Measurements from ENCODE around the gene MLXIP. TPM values are rescaled to one million over a fixed set of nuclear protein-coding genes. Genes with fewer than 3 reads are reported as not detected.

The MLXIP gene
- total RNA-seq, 6 experiments from 2014 or later, result 13.9 to 45.9 (median 16.6) TPM

GRCh38 chr12:122158700-122159285 lies 80.2 kb downstream of the MLXIP start:
- WGBS (ENCODE audit: insufficient coverage, low coverage, low lambda C conversion rate, missing lambda C conversion rate), result 85% methylated on average over 6 of the region's 7 CpGs
- Histone ChIP-seq H3K4me1 (no peaks in the 10 kb centered on the region), H3K27ac (no peak overlapping the region), H3K9me3 (no peaks in the 10 kb centered on the region), H3K27me3 (no peaks in the 10 kb centered on the region), H3K36me3 (no peaks in the 10 kb centered on the region), H3K4me3 (no peak overlapping the region)
- DNase-seq (no peak), ATAC-seq (no peak)
- intact Hi-C loops (cut with DNase I), result no loop called here
- TF ChIP-seq, protein P1, sequence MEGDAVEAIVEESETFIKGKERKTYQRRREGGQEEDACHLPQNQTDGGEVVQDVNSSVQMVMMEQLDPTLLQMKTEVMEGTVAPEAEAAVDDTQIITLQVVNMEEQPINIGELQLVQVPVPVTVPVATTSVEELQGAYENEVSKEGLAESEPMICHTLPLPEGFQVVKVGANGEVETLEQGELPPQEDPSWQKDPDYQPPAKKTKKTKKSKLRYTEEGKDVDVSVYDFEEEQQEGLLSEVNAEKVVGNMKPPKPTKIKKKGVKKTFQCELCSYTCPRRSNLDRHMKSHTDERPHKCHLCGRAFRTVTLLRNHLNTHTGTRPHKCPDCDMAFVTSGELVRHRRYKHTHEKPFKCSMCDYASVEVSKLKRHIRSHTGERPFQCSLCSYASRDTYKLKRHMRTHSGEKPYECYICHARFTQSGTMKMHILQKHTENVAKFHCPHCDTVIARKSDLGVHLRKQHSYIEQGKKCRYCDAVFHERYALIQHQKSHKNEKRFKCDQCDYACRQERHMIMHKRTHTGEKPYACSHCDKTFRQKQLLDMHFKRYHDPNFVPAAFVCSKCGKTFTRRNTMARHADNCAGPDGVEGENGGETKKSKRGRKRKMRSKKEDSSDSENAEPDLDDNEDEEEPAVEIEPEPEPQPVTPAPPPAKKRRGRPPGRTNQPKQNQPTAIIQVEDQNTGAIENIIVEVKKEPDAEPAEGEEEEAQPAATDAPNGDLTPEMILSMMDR (IDR thresholded peaks at IDR 0.05), result no peak
- TF ChIP-seq POLR2A (IDR thresholded peaks at IDR 0.05), result no peak

DNA sequence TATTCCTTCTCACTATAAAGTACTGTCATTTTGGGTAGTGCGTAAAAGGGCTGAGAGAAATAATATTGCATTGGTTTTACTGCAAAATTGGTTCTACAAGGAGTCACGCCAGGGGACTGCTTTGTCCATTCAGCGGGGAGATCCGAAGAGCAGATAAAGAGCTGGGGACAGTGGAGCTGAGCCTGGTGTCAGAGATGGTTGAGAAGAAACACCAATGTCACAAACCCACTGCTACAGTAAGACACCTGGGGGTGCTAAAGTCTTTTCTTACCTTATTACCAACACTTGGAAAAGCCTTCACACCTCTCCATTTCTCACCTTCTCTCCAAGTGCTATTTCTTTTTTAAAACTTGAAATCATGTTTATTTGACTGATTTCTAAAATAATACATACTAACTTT lies 81.3 kb downstream of the MLXIP start:
- Histone ChIP-seq H3K4me1 (no peaks in the 10 kb centered on the region), H3K27me3 (no peaks in the 10 kb centered on the region), H3K4me3 (no peak overlapping the region), H3K27ac (no peak overlapping the region), H3K9me3 (no peaks in the 10 kb centered on the region), H3K36me3 (no peaks in the 10 kb centered on the region)
- TF ChIP-seq, protein P1 (IDR thresholded peaks at IDR 0.05), result peak in 1 of 4 donors; percentile 29
- no peak for TF ChIP-seq POLR2A (IDR thresholded peaks at IDR 0.05)
- DNase-seq (no peak), ATAC-seq (peak in 1 of 4 donors; percentile 32)
- WGBS (ENCODE audit: insufficient coverage, low coverage, low lambda C conversion rate, missing lambda C conversion rate), result 73% methylated on average over 4 of the region's 4 CpGs
- intact Hi-C loops (cut with DNase I), result no loop called here

DNA sequence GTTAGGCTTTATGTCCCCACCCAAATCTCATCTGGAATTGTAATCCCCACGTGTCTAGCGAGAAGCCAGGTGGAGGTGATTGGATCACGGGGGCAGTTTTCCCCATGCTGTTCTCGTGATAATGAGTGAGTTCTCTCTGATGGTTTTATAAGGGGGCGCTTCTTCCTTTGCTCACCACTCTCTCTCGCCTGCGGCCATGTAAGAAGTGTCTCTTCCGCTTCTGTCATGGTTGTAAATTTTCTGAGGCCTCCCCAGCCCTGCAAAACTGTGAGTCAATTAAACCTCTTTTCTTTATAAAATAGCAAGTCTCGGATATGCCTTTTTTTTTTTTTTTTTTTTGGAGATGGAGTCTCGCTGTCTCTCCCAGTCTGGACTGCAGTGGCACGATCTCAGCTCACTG lies 82.2 kb downstream of the MLXIP start:
- no peak overlapping the region for H3K27ac ChIP-seq
- H3K27me3 ChIP-seq, result no peaks in the 10 kb centered on the region
- DNase-seq (no peak), ATAC-seq (no peak)
- H3K9me3 ChIP-seq, result no peaks in the 10 kb centered on the region
- H3K36me3 ChIP-seq, result no peaks in the 10 kb centered on the region
- intact Hi-C loops (cut with DNase I), result no loop called here
- WGBS (ENCODE audit: insufficient coverage, low coverage, low lambda C conversion rate, missing lambda C conversion rate), result 80% methylated on average over 10 of the region's 11 CpGs
- no peaks in the 10 kb centered on the region for H3K4me1 ChIP-seq
- H3K4me3 ChIP-seq, result no peak overlapping the region
- TF ChIP-seq, protein P1 (IDR thresholded peaks at IDR 0.05), result no peak
- no peak for TF ChIP-seq POLR2A (IDR thresholded peaks at IDR 0.05)

DNA sequence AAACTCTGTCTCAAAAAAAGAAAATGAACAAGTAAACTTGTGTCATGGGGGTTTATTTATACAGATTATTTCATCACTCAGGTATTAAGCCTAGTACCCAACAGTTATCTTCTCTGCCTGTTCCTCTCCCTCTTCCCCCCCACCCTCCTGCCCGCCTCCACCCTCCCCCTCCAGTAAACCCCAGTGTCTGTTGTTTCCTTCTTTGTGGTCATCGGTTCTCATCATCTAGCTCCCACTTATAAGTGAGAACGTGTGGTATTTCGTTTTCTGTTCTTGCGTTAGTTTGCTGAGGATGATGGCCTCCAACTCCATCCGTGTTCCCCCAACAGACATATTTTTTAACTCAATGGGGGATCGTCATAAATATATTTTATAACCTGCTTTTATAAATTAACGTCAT lies 83.1 kb downstream of the MLXIP start:
- intact Hi-C loops (cut with DNase I), result no loop called here
- 63% methylated on average over 8 of the region's 8 CpGs for WGBS (ENCODE audit: insufficient coverage, low coverage, low lambda C conversion rate, missing lambda C conversion rate)
- TF ChIP-seq POLR2A (IDR thresholded peaks at IDR 0.05), result no peak
- TF ChIP-seq, protein P1 (IDR thresholded peaks at IDR 0.05), result no peak
- Histone ChIP-seq H3K27me3 (no peaks in the 10 kb centered on the region), H3K4me1 (no peaks in the 10 kb centered on the region), H3K36me3 (no peaks in the 10 kb centered on the region), H3K9me3 (no peaks in the 10 kb centered on the region), H3K4me3 (no peak overlapping the region), H3K27ac (no peak overlapping the region)
- DNase-seq (no peak), ATAC-seq (no peak)

- intact Hi-C loops (cut with DNase I), result no loop called here
- Histone ChIP-seq H3K27ac (no peak overlapping the region), H3K9me3 (no peaks in the 10 kb centered on the region), H3K36me3 (no peaks in the 10 kb centered on the region), H3K4me3 (no peak overlapping the region), H3K27me3 (no peaks in the 10 kb centered on the region), H3K4me1 (no peaks in the 10 kb centered on the region)
- WGBS (ENCODE audit: insufficient coverage, low coverage, low lambda C conversion rate, missing lambda C conversion rate), result 56% methylated on average over 1 of the region's 3 CpGs
- TF ChIP-seq POLR2A (IDR thresholded peaks at IDR 0.05), result no peak
- TF ChIP-seq, protein P1 (IDR thresholded peaks at IDR 0.05), result no peak
- DNase-seq, result no peak
- ATAC-seq, result no peak
Observed at GRCh38 chr12:122162976-122163375, 84.4 kb downstream of the MLXIP start.

Measured in right lobe of liver (tissue), 6 donors.